ENCODE data around the gene JOSD1.

The JOSD1 gene

GRCh38 chr22:38694940-38695339 lies 5.8 kb downstream of the JOSD1 start:
- Histone ChIP-seq H3K9ac (ENCODE audit: low read length) (no peak overlapping the region), H3K9me2 (replicated peaks; ENCODE audit: insufficient read depth, low read length) (no peaks in the 10 kb centered on the region), H3K4me3 (ENCODE audit: low read length) (no peak overlapping the region), H4K20me1 (ENCODE audit: insufficient read depth, low read length) (no peaks in the 10 kb centered on the region), H3K36me3 (replicated peaks; ENCODE audit: insufficient read depth, low read length) (no peaks in the 10 kb centered on the region), H2AFZ (ENCODE audit: low read length) (no peak overlapping the region), H3K79me2 (ENCODE audit: low read length) (peaks cover 74% of the 10 kb centered on the region), H3K9me3 (replicated peaks; ENCODE audit: insufficient read depth, low read length) (no peaks in the 10 kb centered on the region), H3K4me1 (ENCODE audit: low read length) (peaks cover 16% of the 10 kb centered on the region; the same call in 1 of the 2 replicates), H3F3A (ENCODE audit: insufficient read depth, low read length) (peaks cover 2% of the 10 kb centered on the region; the same call in 1 of the 2 replicates), H3K27ac (ENCODE audit: low read length) (no peak overlapping the region), H3K27me3 (replicated peaks; ENCODE audit: insufficient read depth, low read length) (no peaks in the 10 kb centered on the region), H3K4me2 (ENCODE audit: low read depth, low read length) (no peak overlapping the region)
- TF ChIP-seq EZH2 (optimal IDR thresholded peaks at IDR 0.05; ENCODE audit: low read depth, low read length) (no peak), CTCF (IDR thresholded peaks at IDR 0.05; ENCODE audit: low read length) (no peak), EZH2phosphoT487 (IDR thresholded peaks at IDR 0.05; ENCODE audit: low read length) (no peak)
- DNase-seq = no peak

- Histone ChIP-seq H3K4me2 (ENCODE audit: low read depth, low read length) (no peak overlapping the region), H3K36me3 (replicated peaks; ENCODE audit: insufficient read depth, low read length) (no peaks in the 10 kb centered on the region), H3F3A (ENCODE audit: insufficient read depth, low read length) (peaks cover 3% of the 10 kb centered on the region; the same call in 1 of the 2 replicates), H3K27ac (ENCODE audit: low read length) (no peak overlapping the region), H3K4me1 (ENCODE audit: low read length) (peaks cover 8% of the 10 kb centered on the region; the same call in 1 of the 2 replicates), H3K9ac (ENCODE audit: low read length) (no peak overlapping the region), H2AFZ (ENCODE audit: low read length) (no peak overlapping the region), H3K9me3 (replicated peaks; ENCODE audit: insufficient read depth, low read length) (no peaks in the 10 kb centered on the region), H3K9me2 (replicated peaks; ENCODE audit: insufficient read depth, low read length) (no peaks in the 10 kb centered on the region), H3K4me3 (ENCODE audit: low read length) (no peak overlapping the region), H3K79me2 (ENCODE audit: low read length) (peaks cover 65% of the 10 kb centered on the region), H4K20me1 (ENCODE audit: insufficient read depth, low read length) (no peaks in the 10 kb centered on the region), H3K27me3 (replicated peaks; ENCODE audit: insufficient read depth, low read length) (no peaks in the 10 kb centered on the region)
- no peak for DNase-seq
- TF ChIP-seq CTCF (IDR thresholded peaks at IDR 0.05; ENCODE audit: low read length) (no peak), EZH2 (optimal IDR thresholded peaks at IDR 0.05; ENCODE audit: low read depth, low read length) (no peak), EZH2phosphoT487 (IDR thresholded peaks at IDR 0.05; ENCODE audit: low read length) (no peak)
These were observed 6.7 kb downstream of the JOSD1 start for GRCh38 chr22:38694049-38694448.

- no peaks in the 10 kb centered on the region for H4K20me1 ChIP-seq (ENCODE audit: insufficient read depth, low read length)
- H3K9me3 ChIP-seq (replicated peaks; ENCODE audit: insufficient read depth, low read length) = no peaks in the 10 kb centered on the region
- no peaks in the 10 kb centered on the region for H3K4me1 ChIP-seq (ENCODE audit: low read length)
- TF ChIP-seq CTCF (IDR thresholded peaks at IDR 0.05; ENCODE audit: low read length) (no peak), EZH2 (optimal IDR thresholded peaks at IDR 0.05; ENCODE audit: low read depth, low read length) (no peak), EZH2phosphoT487 (IDR thresholded peaks at IDR 0.05; ENCODE audit: low read length) (no peak)
- peaks cover 3% of the 10 kb centered on the region; the same call in 1 of the 2 replicates for H3F3A ChIP-seq (ENCODE audit: insufficient read depth, low read length)
- H3K27me3 ChIP-seq (replicated peaks; ENCODE audit: insufficient read depth, low read length) = no peaks in the 10 kb centered on the region
- no peaks in the 10 kb centered on the region for H3K9me2 ChIP-seq (replicated peaks; ENCODE audit: insufficient read depth, low read length)
- no peak overlapping the region for H3K9ac ChIP-seq (ENCODE audit: low read length)
- no peak for DNase-seq
- H3K27ac ChIP-seq (ENCODE audit: low read length) = no peak overlapping the region
- H2AFZ ChIP-seq (ENCODE audit: low read length) = no peak overlapping the region
- no peak overlapping the region for H3K4me2 ChIP-seq (ENCODE audit: low read depth, low read length)
- H3K36me3 ChIP-seq (replicated peaks; ENCODE audit: insufficient read depth, low read length) = no peaks in the 10 kb centered on the region; the same call in 1 of the 2 replicates
- no peak overlapping the region for H3K4me3 ChIP-seq (ENCODE audit: low read length)
- H3K79me2 ChIP-seq (ENCODE audit: low read length) = peaks cover 27% of the 10 kb centered on the region
These were observed 11.1 kb downstream of the JOSD1 start for GRCh38 chr22:38689651-38690050.

Measured in MM.1S (cell line).